AG04449 (cell line): ENCODE data around the gene CAPN13.

ENCODE experiments used
- CTCF ChIA-PET: fragments of 350-600 bp; formaldehyde crosslinking; extraction: SDS; loops from one replicate; lab custom pipeline; 2021; ENCODE audit warnings: antibody characterized with exemption; lab: Yijun Ruan, JAX
- POLR2A ChIA-PET: fragments of 400-600, 350-600 bp; formaldehyde crosslinking; extraction: SDS; loops from one replicate; lab custom pipeline; 2020; ENCODE audit warnings: antibody characterized with exemption, inconsistent platforms; lab: Yijun Ruan, JAX
- DNase-seq: peaks from one replicate; pipeline ENCODE4 v3.0.0-alpha.2; 2010; ENCODE audit warnings: low read depth, low spot score
- H3K4me3 ChIP-seq: 2 replicates; pipeline ENCODE4 v1.5.1; 2011; ENCODE audit warnings: low read depth, mild to moderate bottlenecking, control low read depth, low read length
- TF ChIP-seq, protein P1 (sequence below): IDR thresholded peaks from one replicate; pipeline ENCODE4 v1.5.1; 2011; ENCODE audit warnings: mild to moderate bottlenecking, moderate library complexity, low read length, control low read depth, inconsistent platforms; ENCODE audit not compliant: insufficient read depth; ENCODE audit errors: missing control alignments

Gene CAPN13

GRCh38 chr2:30741576-30741975 is 65.7 kb downstream of the CAPN13 start:
- TF ChIP-seq, protein P1, sequence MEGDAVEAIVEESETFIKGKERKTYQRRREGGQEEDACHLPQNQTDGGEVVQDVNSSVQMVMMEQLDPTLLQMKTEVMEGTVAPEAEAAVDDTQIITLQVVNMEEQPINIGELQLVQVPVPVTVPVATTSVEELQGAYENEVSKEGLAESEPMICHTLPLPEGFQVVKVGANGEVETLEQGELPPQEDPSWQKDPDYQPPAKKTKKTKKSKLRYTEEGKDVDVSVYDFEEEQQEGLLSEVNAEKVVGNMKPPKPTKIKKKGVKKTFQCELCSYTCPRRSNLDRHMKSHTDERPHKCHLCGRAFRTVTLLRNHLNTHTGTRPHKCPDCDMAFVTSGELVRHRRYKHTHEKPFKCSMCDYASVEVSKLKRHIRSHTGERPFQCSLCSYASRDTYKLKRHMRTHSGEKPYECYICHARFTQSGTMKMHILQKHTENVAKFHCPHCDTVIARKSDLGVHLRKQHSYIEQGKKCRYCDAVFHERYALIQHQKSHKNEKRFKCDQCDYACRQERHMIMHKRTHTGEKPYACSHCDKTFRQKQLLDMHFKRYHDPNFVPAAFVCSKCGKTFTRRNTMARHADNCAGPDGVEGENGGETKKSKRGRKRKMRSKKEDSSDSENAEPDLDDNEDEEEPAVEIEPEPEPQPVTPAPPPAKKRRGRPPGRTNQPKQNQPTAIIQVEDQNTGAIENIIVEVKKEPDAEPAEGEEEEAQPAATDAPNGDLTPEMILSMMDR: no peak
- POLR2A ChIA-PET: no interaction called here
- no peak overlapping the region for H3K4me3 ChIP-seq
- CTCF ChIA-PET: no interaction called here
- no peak for DNase-seq

GRCh38 chr2:30738141-30738911 is 68.9 kb downstream of the CAPN13 start:
- CTCF ChIA-PET: no interaction called here
- TF ChIP-seq, protein P1: no peak
- POLR2A ChIA-PET: no interaction called here

DNA sequence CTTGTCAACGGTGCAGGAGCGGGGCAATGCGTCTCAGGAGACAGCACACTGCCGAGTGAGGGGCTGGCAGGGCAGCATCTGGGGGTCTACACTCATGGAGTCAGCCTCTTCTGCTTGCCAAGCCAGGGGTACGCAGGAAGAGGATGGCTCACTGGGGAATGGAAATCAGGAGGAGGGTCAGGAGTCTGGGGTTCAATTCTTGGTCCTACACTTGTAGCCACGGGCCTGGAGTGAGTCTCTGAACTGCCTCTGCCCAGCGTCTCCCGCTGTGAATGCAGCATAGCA is 70.0 kb downstream of the CAPN13 start:
- ChIA-PET POLR2A (no interaction called here), CTCF (no interaction called here)
- TF ChIP-seq, protein P1: no peak
- H3K4me3 ChIP-seq: no peak overlapping the region
- DNase-seq: no peak

More at GRCh38 chr2:30738141-30738911, 68.9 kb downstream of the CAPN13 start:
- no peak for DNase-seq
- H3K4me3 ChIP-seq: no peak overlapping the region

DNA sequence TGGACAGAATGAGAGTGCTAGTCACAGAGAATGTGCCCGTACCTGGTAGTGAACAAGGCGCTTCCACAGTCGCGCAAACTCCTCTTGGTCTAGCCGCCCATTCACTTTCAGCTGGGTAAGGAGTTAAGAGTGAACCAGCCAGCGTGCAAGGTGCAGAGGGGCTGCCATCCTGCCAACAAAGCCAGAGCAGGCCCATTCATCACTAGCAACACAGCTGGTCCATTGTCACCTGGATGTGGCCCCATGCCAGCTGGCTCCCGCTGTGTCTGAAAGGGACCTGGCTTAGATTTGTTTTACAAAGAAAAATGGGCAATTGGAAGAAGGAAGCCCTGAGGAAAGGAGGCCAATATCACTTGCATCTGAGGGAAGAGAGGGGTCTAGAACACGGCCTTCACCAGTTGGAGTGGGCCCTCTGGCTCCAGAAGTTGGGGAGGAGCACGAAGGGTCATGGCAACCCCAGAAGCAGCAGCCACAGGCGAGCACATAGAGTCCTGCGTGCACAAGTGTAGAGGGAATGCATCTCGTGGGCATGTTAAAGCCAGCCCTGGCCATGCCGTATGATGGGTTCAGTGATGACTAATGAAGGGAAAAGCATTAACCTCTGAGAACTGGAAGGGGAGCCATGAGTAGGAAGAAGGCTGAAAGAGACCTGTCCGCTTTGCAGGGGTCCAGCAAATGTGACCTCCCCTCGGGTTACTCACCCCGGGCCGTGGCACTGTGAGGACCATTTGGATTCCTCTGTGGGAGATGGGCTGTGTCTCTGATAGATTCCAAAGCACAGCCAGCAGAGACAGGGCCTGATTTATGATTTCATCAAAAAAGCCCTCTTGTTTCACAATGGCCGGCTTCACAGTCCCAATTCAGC is 70.6 kb downstream of the CAPN13 start:
- POLR2A ChIA-PET: no interaction called here
- H3K4me3 ChIP-seq: no peak overlapping the region
- TF ChIP-seq, protein P1: no peak
- CTCF ChIA-PET: no interaction called here
- DNase-seq: no peak

- CTCF ChIA-PET: interaction anchor here (1.5 kb wide), 1 partner anchor 23 kb away, joined by 3 read pairs; no protein-coding TSS in a partner anchor
- DNase-seq: no peak
- no peak overlapping the region for H3K4me3 ChIP-seq
- POLR2A ChIA-PET: no interaction called here
- TF ChIP-seq, protein P1: no peak
Observed at GRCh38 chr2:30733876-30734520, 73.2 kb downstream of the CAPN13 start.

DNA sequence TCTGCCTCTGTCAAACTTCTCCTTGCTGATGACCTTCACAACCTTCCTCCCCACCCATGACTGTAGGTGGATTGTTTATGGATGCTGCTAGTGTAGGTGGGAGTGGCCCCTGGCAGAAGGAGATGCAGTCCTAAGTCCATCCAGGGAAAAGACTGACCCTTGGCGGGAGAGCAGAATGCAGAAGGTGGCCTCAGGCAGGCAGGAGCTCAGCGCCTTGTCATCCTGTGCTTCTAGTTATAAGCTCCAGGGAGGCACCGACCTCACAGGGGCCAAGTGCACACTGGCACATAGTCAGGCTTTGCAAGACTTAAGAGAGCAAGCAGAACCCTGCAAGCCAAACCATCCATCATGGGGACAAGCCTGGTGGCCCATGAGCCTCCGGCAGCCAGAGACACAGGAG is 74.4 kb downstream of the CAPN13 start:
- ChIA-PET CTCF (interaction anchor here (1.5 kb wide), 1 partner anchor 22 kb away, joined by 3 read pairs; no protein-coding TSS in a partner anchor), POLR2A (no interaction called here)
- H3K4me3 ChIP-seq: no peak overlapping the region
- TF ChIP-seq, protein P1: no peak
- no peak for DNase-seq
